ENCODE results near the gene NSUN7.
A peak's percentile ranks its signal among the peaks of the same experiment; 100 is the strongest.
"Not testable (repeated sequence)": the region's sequence is repeated elsewhere in the genome, so short reads cannot be mapped to it uniquely, and the experiment has no call there.

The NSUN7 gene, protein sequence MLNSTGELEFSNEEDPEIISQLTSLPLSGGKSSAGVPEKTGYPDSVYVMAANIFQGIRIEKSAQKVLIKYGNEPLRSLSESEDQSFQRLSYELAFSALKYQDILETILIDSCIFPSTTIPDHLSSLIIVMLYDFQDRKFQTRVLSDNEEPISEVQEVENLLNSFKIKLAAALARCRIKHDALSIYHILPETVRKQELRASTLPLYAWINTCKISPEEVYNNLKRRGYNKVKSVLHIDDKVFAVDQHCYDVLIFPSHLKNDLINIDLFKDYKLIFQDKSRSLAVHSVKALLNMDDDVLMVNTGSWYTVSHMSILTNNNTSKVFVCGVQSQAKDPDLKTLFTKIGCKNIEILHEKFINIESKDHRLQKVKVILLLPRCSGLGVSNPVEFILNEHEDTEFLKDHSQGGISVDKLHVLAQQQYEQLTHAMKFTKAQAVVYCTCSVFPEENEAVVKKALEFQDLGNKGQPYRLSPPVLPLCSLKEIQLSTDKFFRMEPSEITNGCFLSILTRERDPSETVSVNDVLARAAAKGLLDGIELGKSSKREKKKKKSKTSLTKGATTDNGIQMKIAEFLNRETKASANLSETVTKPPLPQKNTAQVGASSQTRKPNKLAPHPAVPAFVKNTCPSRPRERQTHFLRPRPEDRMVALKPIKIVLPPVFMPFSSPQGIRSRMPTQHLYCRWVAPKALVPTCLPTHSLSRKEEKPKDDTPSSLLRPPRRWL

DNA sequence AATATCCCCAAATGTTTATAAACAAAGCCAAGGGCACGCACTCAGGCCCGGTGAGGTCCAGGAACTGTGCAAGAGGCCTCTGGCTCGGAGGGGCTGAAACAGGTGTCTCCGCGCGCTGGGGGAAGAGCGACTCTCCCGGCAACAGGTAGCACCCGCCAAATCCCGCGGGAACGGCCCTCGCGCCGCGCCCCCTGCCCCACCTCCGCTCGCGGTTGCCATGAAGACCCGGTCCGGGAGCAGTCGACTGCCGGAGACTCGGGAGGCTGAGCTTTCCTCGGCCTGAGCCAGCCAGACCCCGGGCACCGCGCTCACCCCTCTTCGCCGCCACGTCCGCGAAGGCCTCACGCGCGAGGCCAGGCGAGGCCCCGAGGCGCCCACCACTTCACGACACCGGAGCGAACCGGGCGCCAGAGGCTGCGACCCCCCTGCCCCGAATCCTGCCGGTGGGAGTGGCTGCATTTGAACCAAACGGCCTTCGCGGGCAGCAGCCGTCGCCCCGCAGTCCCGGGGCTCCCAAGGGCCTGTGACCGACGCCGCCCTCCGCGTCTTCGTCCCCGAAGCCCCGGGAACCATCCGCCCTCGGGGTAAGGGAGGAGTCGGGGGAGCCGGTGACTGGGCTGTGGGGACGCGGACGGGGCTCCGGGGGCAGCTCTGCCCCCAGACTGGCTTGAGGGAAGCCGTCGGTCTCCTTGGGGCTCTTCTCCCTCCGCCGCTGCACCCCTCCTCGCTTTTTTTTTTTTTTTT is at the start of gene NSUN7:
Gene NSUN7, plus strand, starts transcription at position 239 of the 744 bp plus-strand sequence. CDS start 739 bp downstream, outside the sequence.
- no peak for DNase-seq (ENCODE audit: low spot score)

DNA sequence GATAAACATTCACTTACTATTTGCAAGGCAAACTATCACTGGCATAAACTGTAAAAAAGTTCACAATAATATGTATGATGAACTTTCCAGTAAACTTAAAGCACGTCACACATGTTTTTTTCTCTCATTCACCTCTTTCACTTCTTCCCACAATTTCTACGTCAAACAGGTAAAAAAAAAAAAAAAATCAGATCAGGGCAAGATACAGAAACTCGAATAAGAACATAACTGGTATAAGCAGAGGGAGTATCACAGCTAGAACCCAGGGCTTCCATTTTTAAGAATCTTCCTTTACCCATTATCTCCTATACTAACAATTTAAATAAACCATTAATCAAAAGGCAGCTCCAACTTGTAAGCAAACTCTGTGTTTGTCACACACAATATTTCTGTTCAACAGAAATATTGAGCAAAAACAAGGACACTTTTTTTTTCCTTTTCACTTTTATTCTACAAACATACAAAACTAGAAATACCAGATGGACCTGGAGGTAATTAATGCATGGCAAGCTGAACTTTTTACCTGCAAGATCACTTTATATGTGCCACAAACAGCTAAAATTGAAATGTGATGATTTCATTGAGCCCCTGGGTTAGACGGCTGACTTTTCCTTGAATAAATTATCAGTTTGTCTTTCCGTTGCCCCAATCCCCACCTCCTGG is 47.5 kb upstream of the NSUN7 start:
- no peak for DNase-seq (ENCODE audit: low spot score)

DNA sequence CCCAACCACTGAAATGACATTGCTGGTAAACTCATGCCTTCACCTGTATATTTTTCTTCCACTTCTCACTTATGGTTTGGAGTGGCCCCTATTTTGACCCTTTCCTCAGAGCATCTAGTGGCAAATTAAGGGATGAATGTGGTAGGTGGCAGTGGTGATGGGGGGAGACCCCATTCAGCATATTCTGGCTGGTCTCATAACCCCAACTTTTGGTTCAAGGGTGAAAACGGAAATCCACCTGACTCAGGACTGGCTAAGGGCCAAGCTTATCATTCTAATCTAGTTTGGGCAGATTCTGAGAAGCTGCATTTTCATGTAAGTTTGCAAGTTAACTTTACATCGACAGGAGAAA is 47.0 kb upstream of the NSUN7 start:
- no peak for DNase-seq (ENCODE audit: low spot score)

DNA sequence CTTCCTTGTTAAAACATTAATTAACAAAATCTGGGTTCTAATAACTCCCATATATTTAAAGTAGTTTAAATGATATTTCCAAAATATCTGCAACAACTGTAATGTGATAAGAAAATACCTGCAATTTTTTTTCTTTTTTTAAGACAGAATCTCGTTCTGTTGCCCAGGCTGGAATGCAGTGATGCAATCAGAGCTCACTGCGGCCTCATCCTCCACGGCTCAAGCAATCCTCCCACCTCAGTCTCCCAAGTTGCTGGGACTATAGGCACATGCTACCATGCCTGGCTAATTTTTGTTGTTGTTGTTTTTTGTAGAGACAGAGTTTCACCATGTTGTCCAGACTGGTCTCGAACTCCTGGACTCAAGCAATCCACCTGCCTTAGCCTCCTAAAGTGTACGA is 45.7 kb upstream of the NSUN7 start:
- no peak for DNase-seq (ENCODE audit: low spot score)

DNA sequence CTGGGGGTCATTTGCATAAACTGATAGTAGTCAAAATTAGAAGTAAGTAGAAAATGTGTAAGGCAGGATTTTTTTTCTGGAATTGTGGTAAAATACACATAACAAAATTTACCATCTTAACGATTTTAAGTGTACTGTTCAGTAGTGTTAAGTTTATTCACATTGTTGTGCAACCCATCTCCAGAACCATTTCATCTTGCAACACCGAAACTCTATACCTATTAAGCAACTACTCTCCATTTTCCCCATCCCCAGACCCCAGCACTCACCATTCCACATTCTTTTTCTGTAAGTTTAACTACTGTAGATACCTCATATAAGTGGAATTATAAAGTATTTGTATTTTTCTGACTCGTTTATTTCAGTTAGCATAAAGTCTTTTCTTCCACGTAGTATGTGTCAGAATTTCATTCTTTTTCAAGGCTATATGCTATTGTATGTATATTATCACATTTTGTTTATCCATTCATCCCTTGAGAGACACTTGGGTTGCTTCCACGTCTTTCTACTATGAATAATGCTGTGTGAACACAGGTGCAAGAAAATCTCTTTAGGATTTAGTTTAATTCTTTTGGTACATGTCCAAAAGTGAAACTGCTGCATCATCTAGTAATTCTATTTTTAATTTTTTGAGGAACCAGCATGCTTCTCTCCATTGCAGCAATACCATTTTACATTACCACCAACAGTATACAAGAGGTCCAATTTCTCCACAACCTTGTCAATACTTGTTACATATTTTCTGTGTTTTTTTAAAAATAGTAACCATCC is 39.1 kb upstream of the NSUN7 start:
- DNase-seq (ENCODE audit: low spot score): no peak

DNA sequence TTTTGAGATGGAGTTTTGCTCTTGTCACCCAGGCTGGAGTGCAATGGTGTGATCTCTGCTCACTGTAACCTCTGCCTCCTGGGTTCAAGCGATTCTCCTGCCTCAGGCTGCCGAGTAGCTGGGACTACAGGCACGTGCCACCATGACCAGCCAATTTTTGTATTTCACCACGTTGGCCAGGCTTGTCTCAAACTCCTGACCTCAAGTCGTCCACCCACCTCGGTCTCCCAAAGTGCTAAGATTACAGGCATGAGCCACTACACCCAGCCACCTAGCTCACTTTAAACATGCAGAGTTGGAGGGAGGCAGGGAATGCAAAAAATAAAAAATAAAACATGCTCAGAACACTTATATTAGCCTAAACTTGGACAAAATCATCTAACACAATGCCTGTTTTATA is 36.8 kb upstream of the NSUN7 start:
- not testable (repeated sequence) for DNase-seq (ENCODE audit: low spot score)

DNA sequence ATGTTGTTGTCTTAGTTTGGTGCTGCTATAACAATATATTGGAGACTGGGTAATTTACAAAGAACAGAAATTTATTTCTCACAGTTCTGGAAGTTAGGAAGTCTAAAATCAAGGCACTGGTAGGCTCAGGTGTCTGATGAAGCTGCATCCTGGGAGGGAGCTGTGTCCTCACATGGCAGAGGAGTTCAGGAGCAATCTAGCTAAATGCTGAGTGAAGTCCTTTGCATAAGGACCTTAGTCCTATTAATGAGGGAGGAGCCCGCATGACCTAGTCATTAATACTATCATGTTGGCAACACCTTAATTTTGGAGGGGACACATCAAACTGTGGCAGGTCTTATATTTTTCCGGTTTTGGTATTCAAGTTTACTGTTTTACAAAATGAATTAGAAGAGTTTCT is 36.0 kb upstream of the NSUN7 start:
- no peak for DNase-seq (ENCODE audit: low spot score)

DNA sequence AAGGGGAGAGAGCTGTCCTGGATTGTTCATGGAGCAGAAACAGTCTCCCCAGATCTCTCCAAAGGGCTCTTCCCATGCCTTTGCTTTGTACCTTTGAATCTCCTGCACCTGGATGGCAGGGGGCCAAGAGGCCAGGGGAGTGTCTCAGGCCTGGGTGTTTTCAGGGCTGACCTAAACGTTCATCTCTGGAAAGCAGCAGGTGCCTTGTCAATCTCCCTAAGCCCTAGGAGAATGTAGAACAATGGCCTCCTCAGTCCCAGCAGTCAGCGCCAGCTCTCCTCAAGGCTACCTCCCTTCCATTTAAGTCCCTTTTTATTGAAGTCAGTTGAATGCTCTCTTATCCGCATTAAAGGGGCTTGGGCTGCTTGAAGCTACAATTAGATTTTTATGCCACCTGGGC is 31.2 kb upstream of the NSUN7 start:
- DNase-seq (ENCODE audit: low spot score): no peak

DNA sequence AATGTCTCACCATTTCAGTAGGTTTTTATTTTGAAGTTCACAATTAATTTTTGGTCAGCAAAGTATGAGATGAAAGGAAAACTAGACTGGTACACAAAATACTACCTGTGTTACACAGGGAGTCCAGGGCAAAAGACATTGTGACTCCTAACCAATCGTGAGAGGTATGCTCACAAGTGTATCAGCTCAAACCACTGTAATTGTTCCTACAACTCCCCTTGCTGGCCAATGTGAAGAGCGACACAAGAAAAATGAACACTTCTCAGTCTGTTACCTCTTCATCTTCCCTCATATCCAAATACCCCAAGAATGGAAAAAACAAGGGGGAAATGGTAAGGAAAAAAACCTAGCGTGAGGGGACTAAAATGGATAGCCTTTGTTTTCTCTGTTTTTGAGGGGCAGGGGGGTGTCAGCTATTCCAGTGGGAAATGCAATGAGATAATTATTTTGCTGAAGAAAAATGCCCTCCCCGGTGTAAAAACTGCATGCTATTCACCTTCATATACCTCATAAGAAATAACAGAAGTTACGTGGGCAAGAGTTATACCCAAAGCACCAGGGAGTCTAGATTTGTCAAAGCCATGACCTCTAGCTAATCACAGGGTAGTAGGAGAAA is 30.6 kb upstream of the NSUN7 start:
- peak; percentile 46 for DNase-seq (ENCODE audit: low spot score)

DNA sequence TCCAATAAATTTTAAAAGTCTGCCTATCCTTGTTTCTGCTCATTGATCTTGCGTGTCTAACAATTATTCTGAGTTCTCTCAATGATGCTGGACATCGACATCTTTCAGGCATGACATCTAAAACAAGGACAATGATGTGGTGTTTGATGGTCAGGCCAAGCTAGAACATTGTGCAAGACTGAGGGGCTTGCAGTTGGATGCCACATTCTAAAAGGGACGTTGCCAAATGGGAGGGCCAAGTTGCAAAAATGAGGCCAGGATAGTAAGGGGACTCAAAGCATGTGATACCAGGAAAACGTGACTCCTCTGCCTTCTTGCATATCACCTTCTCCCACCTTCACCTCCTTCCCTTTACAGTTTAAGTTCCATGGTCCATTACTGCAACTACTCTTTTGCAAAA is 29.4 kb upstream of the NSUN7 start:
- no peak for DNase-seq (ENCODE audit: low spot score)

DNA sequence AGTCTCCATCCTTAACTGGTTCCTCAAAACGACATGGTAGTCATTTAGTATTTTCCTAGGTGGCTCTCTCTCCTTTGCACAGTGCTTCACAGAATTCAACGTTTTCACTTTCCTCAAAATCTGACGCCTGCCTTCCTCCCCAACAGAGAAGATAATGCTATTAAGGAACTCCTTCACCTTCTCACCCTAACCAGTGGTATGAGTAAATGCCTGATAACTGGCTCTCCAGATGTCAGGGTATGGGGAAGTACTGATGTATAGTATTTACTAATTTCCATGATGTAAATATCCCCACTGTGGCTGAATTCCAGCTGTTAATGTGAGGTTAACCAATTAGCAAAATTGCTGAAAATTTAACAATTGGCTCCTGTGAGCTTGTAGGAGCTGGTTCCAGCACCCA is 28.8 kb upstream of the NSUN7 start:
- no peak for DNase-seq (ENCODE audit: low spot score)

DNA sequence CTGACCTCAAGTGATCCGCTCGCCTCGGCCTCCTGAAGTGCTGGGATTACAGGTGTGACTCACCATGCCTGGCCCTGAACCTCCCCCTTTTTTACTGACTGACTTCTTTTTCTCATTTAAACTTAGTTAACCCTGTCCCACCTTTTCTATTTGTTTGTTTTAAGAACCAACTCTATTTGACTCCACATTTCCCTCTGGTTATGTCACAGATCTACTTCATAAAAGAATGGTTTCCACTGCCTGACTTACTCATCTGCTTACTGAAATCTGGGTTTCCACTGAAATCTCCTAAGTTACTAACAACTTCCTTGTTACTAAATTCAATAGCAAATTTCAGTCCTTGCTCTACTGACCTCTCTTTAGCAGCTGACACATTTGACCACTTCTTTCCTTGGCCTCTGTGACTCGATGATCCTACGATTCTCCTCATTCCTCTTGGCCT is 28.0 kb upstream of the NSUN7 start:
- DNase-seq (ENCODE audit: low spot score): no peak

DNA sequence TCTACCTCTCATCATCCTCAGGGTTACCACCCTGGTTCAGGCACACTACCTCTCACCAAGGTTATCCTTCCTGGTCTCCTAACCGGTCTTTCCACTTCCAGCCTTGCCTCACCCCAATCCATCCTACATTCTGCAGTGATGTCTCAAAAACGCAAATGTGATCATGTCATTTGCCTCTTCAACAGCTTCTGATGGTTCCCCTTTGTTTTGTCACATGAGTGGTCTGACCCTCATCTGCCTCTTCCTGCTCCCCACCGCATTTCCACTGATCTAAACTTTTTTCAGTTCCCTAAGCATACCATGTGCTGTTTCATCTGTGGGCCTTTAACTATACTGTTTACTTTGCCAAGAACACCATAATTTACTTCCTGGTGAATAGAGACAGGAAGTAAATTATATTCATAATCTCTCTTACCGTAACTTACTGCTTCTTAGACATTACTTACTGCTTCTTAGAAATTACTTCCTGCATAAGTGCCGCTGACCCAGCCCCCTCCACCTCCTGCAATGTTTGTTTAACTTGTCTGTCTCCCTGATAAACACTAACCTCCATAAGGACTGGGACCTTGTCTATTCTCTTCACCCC is 27.1 kb upstream of the NSUN7 start:
- DNase-seq (ENCODE audit: low spot score): no peak

DNA sequence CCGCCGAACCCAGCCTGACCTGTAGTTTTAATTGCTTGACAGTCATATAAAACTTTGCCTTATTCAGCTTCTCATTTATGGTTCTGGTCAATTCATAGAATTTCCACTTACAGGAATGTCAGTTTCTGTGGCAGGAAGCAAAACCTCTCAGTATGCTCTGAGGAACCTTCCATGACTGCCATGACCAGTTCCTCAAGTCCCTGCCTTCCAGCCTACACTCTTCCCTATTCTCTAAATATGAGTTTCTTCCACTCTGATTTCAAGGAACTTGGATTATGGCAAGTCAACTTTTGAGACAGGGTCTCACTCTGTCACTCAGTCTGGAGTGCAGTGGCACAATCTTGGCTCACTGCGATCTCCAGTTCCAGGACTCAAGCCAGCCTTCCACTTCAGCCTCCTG is 26.0 kb upstream of the NSUN7 start:
- no peak for DNase-seq (ENCODE audit: low spot score)

DNA sequence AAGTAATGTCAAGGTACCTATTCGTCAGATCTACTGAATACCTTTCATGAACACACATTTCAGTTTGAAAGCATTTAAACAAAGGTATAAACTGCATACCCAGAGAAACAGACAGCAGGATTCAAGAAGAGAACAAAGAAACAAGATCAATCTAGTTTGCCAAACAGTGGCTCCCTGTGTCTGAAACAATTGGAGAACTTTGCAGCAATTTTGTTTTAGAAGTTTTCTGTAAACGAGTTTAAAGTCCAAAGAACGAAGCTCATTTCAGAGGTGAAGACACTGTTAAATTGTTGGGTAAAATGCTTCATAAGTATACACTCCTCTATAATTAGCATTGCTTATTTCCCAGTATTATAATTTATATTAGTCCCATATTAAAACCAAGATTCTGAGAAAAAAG is 21.4 kb upstream of the NSUN7 start:
- no peak for DNase-seq (ENCODE audit: low spot score)

DNA sequence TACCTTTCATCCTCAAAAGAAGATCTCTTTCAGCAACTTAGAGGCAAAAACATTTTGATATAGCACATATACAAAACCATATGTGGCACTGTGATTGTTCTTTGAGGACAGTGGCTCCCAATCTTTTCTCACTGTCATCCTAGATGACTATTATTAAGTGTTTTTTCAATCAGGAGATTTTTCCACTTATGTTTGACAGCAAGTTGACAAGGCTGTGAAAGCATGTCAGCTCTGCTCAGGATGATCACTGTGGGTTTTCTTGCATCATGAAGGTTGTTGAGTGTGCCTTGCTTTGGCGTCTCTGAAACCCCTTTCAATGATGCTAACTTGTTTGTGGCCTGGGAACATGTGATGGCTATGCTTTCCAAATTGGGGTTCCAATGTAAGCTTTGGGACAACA is 20.2 kb upstream of the NSUN7 start:
- DNase-seq (ENCODE audit: low spot score): no peak

DNA sequence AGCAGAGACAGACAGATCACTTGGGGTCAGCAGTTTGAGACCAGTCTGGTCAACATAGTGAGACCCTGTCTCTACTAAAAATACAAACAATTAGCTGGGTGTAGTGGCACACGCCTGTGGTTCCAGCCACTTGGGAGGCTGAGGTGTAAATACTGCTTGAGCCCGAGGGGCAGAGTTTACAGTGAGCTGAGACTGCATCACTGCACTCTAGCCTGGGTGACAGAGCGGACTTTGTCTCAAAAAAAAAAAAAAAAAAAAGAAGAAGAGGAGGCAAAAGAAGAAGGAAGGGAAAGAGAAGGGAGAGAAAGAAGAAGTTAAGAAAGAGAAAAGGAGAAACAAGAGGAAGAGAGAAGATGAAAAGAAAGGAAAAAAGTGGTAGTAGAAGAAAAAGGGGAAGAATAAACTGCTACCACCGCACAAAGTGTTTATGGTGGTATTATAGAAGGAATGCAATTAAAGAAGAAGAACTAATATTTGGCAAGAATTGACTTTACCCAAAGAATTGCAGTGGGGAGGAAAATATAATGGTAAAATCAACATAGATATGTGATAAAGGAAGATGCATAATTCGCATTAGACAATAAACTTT is 19.6 kb upstream of the NSUN7 start:
- DNase-seq (ENCODE audit: low spot score): no peak

DNA sequence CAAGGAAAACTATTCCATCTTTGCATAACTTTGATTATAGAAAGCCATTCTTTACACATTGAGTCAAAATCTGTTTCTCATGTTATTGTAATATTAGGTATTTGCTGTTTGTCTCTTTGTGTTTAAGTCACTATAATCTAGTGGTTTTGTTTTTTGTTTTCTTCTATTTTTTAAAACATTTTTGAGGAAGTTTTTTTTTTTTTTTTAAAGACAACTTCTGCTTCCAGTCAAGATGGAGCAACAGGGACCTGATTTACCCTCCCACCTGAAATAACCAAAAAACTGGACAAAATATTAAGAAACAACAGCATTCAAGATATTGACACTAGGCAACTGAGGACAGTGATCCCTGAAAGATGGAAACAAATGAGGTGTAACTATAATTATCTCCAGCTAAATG is 18.4 kb upstream of the NSUN7 start:
- no peak for DNase-seq (ENCODE audit: low spot score)

DNA sequence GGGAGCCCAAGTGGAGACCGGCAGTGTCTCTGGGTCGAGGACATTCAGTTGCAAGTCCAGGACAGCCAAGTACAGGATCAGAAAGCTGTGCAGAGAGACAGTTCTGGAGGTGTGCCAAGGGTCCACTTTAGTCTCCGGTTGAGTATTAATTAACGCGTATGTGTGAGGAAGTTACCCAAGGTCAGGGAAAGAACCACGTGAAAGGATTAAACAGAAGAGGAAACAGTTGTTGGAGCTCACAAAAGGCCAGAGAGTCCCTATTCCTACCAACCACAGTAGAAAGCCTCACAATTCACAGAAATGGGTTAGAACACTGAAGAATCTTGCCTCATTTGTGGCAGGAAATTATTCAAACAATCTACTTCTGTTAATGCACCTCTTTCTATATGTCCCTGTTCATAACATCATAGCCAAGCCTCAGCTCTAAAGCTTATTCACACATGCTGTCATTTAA is 17.9 kb upstream of the NSUN7 start:
- DNase-seq (ENCODE audit: low spot score): no peak

DNA sequence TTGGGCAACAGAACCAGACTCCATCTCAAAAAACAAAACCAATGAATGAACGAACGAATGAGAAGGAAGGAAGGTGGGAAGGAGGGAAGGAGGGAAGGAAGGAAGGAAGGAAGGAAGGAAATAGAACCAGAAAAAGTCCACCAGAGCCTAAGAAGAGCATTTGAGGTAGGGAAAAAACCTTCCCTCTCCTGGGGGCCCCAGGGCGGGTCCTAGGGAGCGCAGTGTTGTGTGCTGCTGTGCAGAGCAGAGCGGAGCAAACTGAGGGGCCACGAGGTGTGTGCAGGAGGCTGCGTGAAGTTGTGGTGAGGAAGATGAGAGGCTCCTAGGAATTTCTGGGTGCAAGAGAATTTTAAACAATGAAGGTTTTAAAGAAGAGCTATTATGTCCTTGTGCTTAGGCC is 16.0 kb upstream of the NSUN7 start:
- no peak for DNase-seq (ENCODE audit: low spot score)
